ENCODE data around the gene CETP. TPM values are rescaled to one million over a fixed set of nuclear protein-coding genes. Genes with fewer than 3 reads are reported as not detected.

CETP gene
- total and polyA plus RNA-seq, 4 donors = 3.3 to 24.0 (median 6.3) TPM

DNA sequence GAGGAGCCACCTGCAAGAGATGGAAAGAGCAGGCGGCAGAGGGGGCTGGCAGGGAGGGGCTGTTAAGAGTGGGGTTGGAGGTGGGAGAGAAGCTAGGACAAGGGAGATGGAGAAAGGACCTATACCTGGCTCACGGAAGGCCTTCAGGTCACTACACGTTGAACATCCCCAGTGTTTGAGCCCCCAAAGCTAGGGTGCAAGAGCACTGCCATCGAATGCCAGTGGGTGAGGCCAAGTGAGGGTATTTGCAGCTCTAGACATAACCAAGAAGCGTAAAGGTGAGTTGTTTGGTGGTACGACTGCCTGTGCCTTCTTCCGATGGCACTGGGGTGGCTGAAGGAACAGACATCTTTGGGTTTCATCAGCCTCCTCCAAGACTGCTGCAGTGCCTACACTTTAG, 46.9 kb upstream of the CETP start:
- H3K4me1 ChIP-seq (ENCODE audit: control insufficient read depth in 4 of 4, insufficient read depth in 4 of 4, low read length in 3 of 4) = peaks cover 0 to 6% (median 2%) of the 10 kb centered on the region in 4 donors
- no peaks in the 10 kb centered on the region for H3K36me3 ChIP-seq (ENCODE audit: control insufficient read depth in 4 of 4, insufficient read depth in 3 of 4, low read depth in 1 of 4, low read length in 3 of 4)
- no peak for DNase-seq (ENCODE audit: low spot score)
- TF ChIP-seq YY1 (IDR thresholded peaks at IDR 0.05) (no peak), HNF4G (IDR thresholded peaks at IDR 0.05) (no peak), ATF3 (IDR thresholded peaks at IDR 0.05) (no peak), FOXA1 (IDR thresholded peaks at IDR 0.05) (no peak), GABPA (IDR thresholded peaks at IDR 0.05 in 1 of 2, conservative IDR thresholded peaks at IDR 0.05 in 1 of 2) (no peak), CTCF (IDR thresholded peaks at IDR 0.05; ENCODE audit: low read depth, low read length, missing input control) (no peak), SP1 (IDR thresholded peaks at IDR 0.05) (no peak), MAX (IDR thresholded peaks at IDR 0.05) (no peak), ZBTB33 (IDR thresholded peaks at IDR 0.05) (no peak), NR2F2 (IDR thresholded peaks at IDR 0.05) (no peak)
- H3K4me3 ChIP-seq (ENCODE audit: low read depth in 1 of 3, low read length in 3 of 3) = no peak overlapping the region
- H3K27ac ChIP-seq (ENCODE audit: low read depth in 1 of 2, low read length in 2 of 2) = no peak overlapping the region
- H3K9me3 ChIP-seq (ENCODE audit: control insufficient read depth in 4 of 4, low read length in 3 of 4) = no peaks in the 10 kb centered on the region
- H3K9ac ChIP-seq (ENCODE audit: low read depth in 1 of 2, low read length in 2 of 2) = no peak overlapping the region
- WGBS = 84% methylated on average over 7 of the region's 7 CpGs
- H3K27me3 ChIP-seq (ENCODE audit: control insufficient read depth in 4 of 4, insufficient read depth in 4 of 4, low read length in 3 of 4) = no peaks in the 10 kb centered on the region

DNA sequence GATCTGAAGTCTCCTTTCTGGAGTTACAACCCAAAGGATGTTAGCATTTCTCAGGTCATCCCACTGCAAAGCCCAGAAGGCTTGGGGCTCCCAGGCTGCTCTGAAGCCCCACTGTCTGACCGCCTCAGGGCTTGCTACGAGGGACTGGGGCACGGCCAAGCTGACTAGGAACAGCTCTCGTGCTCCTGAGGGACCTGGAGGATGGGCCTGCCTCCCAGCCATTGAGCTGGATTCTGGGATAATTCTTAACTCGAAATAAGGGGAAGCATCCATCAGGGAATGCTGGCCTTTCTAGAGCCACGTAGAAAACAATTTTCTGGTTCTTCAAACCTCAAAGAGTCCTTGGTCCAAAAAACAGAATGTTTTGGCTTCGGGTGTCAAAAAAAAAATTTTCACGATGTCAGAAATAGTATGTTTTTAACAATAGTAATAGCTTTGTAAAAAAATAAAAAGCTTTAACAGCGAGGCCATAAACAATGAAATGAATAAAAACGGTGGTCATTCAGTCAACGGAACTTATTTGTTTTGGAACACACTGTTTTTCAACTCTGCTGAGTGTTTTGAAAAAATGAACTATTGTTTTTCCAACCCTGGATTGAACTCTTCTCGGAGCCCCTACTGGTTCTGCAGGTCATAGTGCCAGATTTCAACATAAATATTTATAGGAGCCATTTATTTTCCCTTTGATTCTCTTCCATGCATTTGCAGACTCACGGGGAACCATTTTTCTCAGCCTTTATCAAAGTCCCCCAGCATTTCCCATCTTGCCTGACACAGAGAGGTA, 46.2 kb upstream of the CETP start:
- Histone ChIP-seq H3K27me3 (ENCODE audit: control insufficient read depth in 4 of 4, insufficient read depth in 4 of 4, low read length in 3 of 4) (no peaks in the 10 kb centered on the region), H3K9me3 (ENCODE audit: control insufficient read depth in 4 of 4, low read length in 3 of 4) (no peaks in the 10 kb centered on the region), H3K36me3 (ENCODE audit: control insufficient read depth in 4 of 4, insufficient read depth in 3 of 4, low read depth in 1 of 4, low read length in 3 of 4) (no peaks in the 10 kb centered on the region), H3K9ac (ENCODE audit: low read depth in 1 of 2, low read length in 2 of 2) (no peak overlapping the region), H3K4me3 (ENCODE audit: low read depth in 1 of 3, low read length in 3 of 3) (no peak overlapping the region), H3K27ac (ENCODE audit: low read depth in 1 of 2, low read length in 2 of 2) (no peak overlapping the region), H3K4me1 (ENCODE audit: control insufficient read depth in 4 of 4, insufficient read depth in 4 of 4, low read length in 3 of 4) (peaks cover 0 to 6% (median 2%) of the 10 kb centered on the region in 4 donors)
- no peak for DNase-seq (ENCODE audit: low spot score)
- WGBS = 89% methylated on average over 13 of the region's 13 CpGs
- TF ChIP-seq CTCF (IDR thresholded peaks at IDR 0.05; ENCODE audit: low read depth, low read length, missing input control) (no peak), FOXA2 (IDR thresholded peaks at IDR 0.05) (no peak), YY1 (IDR thresholded peaks at IDR 0.05) (no peak), RXRA (IDR thresholded peaks at IDR 0.05) (no peak), TAF1 (conservative IDR thresholded peaks at IDR 0.05) (no peak), JUND (IDR thresholded peaks at IDR 0.05) (no peak), GABPA (IDR thresholded peaks at IDR 0.05 in 1 of 2, conservative IDR thresholded peaks at IDR 0.05 in 1 of 2) (no peak), NR2F2 (IDR thresholded peaks at IDR 0.05) (no peak), ATF3 (IDR thresholded peaks at IDR 0.05) (no peak), SP1 (IDR thresholded peaks at IDR 0.05) (no peak), HNF4G (IDR thresholded peaks at IDR 0.05) (no peak), EGR1 (IDR thresholded peaks at IDR 0.05; ENCODE audit: low read depth in 2 of 2) (no peak), MAX (IDR thresholded peaks at IDR 0.05) (no peak), RAD21 (IDR thresholded peaks at IDR 0.05) (no peak), FOXA1 (IDR thresholded peaks at IDR 0.05) (no peak), HNF4A (conservative IDR thresholded peaks at IDR 0.05) (no peak)
- TF ChIP-seq, protein P1, sequence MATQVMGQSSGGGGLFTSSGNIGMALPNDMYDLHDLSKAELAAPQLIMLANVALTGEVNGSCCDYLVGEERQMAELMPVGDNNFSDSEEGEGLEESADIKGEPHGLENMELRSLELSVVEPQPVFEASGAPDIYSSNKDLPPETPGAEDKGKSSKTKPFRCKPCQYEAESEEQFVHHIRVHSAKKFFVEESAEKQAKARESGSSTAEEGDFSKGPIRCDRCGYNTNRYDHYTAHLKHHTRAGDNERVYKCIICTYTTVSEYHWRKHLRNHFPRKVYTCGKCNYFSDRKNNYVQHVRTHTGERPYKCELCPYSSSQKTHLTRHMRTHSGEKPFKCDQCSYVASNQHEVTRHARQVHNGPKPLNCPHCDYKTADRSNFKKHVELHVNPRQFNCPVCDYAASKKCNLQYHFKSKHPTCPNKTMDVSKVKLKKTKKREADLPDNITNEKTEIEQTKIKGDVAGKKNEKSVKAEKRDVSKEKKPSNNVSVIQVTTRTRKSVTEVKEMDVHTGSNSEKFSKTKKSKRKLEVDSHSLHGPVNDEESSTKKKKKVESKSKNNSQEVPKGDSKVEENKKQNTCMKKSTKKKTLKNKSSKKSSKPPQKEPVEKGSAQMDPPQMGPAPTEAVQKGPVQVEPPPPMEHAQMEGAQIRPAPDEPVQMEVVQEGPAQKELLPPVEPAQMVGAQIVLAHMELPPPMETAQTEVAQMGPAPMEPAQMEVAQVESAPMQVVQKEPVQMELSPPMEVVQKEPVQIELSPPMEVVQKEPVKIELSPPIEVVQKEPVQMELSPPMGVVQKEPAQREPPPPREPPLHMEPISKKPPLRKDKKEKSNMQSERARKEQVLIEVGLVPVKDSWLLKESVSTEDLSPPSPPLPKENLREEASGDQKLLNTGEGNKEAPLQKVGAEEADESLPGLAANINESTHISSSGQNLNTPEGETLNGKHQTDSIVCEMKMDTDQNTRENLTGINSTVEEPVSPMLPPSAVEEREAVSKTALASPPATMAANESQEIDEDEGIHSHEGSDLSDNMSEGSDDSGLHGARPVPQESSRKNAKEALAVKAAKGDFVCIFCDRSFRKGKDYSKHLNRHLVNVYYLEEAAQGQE (IDR thresholded peaks at IDR 0.05) = no peak

Data from liver (tissue), 9 donors.